GM15510 (cell line): ENCODE measurements around the gene HCN1.

Source experiments
- POLR2A ChIP-seq: IDR thresholded peaks from 3 replicates; pipeline ENCODE4 v1.6.1; 2011; ENCODE audit warnings: borderline replicate concordance; ENCODE audit not compliant: insufficient read length; ENCODE audit errors: extremely low read depth

HCN1 gene

DNA sequence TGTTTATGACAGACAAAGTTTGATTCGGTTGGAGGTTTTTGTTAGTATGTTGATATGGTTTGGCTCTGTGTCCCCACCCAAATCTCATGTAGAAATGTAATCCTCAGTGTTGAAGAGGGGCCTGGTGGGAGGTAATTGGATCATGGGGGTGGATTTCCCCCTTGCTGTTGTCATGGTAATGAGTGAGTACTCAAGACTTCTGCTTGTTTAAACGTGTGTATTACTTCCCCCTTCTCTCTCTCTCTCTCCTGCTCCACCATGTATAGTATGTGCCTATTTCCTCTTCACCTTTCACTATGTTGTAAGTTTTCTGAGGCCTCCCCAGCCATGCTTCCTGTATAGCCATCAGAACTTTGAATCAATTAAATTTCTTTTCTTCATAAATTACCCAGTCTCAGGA is 415.1 kb downstream of the HCN1 start:
- no peak for TF ChIP-seq POLR2A

DNA sequence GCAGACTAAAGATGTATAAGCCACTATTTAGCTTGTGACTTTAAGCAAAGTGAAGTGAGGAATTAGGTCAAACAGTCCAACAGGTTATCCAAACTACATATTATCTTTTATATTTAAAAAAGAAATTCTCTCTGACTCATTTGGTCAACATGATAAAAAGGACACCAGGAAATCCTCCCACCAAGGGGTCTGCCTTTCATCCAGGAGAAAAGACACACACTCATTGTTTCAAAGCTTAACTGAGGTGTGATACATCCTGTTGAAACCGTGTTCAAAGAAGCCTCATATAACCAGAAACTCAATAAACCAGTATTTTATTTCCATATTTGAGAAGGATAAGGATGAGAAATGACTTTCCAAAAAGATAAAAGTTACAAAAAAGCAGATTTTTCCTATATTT is 417.1 kb downstream of the HCN1 start:
- no peak for TF ChIP-seq POLR2A

DNA sequence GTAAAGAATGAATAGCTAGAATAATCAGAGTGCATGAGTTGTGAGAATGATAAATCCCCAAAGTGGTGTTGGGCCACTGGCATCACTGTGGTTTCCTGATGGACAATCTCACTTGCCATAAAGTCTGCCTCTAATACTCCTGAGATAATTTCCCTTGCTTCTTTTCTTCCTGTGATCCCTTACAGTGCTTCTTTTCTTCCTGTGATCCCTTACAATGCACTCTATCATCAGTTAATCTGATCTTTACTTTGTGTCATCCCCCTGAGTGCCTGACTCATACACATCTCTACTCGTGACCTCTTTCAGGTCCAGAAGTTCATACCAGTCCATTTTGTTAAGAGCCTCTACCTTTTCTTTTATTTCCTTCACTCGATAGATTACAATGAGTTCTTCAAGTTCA is 418.3 kb downstream of the HCN1 start:
- TF ChIP-seq POLR2A, result no peak

DNA sequence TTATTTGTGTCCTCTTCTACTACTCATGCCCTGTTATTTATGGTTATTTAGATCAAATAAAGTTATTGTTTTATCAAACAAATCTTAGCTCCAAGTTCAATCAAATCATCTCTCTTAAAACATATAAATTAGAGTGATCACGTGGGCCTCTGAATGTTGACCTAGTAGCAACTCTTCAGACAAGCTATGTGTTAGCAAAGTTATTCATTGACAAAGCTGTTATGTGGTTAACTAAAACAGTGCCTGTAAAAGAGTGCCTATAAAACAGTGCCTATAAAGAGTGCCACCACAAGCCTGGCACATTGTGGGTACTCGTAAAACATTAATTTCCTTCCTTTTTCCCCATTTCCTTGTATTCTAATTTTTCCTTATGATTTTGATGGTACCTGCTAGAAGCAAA is 421.9 kb downstream of the HCN1 start:
- no peak for TF ChIP-seq POLR2A

DNA sequence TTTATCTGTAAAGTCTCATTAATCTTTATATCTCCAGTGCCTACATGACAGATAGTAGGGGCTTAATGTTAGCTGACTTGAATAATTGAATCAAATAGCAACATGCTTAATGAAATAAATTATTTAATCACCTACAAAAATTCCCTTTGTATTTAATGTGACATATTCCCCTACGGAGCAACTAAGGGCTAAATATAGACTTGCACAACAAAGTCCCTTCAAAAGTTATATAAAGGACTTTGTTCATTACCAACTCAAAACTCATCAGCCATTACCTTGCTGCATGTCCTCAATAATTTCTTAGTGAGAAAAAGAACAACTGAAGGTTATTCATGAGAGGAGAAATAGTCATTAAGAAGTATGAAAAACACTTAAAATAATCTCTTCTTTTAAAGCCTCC is 424.6 kb downstream of the HCN1 start:
- no peak for TF ChIP-seq POLR2A

DNA sequence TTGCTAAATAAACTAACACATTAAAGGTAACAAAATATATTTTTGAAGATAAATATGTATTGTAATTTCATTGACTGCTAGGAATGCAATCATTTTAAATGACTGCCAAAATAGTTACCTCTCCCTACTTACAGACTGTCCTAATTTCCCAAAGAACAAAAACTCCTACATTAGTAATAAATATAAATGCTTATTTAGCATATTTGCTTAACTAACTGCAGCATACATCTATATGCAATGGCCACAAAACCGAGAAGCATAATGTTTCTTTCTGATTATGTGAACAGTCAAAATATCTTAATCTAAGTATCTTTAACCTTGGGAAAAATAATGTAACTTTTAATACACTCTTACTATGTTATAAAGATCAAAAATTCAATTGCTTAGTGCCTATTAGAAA is 431.7 kb downstream of the HCN1 start:
- TF ChIP-seq POLR2A, result no peak

DNA sequence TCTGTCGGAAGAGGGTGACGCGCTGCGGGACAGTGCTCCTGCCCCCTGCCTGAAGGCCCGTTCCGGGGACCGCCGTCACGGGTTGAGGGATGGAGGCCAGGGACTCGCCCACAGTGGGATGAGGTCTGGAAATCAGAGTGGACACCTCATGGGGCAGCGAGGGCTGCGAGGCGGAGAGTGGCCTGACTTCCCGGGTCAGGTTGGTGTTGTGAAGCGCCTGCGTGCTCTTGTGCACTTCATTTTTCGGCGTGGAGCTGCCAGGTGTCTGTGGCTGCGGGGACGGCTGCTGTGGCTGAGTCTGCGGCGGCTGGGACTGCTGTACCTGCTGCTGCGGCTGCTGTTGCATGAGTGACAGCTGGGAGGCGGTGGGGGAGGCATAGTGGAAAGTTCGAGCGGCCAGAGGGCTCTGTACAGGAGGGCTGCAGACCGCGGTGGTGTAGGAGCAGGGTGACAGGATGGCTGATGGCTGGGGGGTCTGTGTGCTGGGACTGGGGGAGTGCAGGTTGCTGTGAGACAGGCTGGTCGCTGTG is 434.1 kb downstream of the HCN1 start:
- TF ChIP-seq POLR2A, result no peak

DNA sequence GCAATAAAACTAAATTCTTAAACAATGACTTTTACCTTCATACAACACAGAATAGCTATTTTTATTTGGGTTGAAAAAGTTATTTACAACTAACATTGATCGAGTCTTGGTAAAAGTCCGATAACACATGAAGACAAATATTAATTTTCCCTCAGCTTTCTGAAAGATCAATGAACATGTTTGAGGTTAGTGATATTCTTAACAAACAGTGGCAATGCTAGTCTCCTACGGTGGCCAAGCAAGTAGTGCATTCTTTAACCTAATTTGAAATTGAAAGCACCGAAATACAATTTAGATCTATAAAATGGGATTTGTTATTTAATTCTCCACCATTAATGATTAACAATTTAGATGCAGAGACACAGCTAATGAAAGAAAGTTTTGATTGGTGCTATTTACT is 435.1 kb downstream of the HCN1 start:
- no peak for TF ChIP-seq POLR2A

DNA sequence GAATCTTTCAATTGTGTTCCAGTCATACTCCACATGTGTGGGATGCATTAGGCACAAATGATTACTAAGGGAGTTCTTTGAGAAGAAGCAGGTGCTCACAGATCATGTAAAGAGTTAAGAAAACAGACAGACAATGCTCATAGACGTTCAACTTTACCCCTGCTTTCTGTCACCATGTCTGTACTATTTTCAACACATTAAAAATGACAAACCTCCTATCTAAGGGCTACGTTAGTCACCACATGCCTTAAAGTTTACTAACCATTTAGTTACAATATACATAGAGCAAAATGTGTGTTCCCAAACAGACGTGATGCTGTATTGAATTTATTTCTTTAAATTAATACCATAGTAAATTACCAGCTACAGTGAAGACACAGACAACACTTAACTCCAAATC is 435.9 kb downstream of the HCN1 start:
- TF ChIP-seq POLR2A, result no peak

DNA sequence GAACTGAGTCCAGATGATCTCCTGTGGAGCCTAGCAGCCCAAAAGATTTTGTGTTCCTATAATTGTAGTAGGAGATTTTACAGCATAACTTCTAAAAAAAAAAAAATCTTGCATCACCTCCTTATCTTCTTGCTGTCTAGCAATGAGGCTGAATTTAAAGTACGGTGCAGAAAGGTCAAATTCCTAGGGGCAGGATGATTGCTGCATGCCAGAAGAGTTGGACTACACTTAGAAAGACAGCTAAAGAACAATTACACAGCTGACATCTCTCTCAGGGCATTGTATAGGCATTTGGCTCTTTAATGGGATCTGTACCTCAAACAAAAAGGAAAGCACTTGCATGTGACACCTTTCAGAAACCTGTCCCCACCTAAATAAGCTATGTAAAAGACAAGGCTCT is 443.2 kb downstream of the HCN1 start:
- no peak for TF ChIP-seq POLR2A

DNA sequence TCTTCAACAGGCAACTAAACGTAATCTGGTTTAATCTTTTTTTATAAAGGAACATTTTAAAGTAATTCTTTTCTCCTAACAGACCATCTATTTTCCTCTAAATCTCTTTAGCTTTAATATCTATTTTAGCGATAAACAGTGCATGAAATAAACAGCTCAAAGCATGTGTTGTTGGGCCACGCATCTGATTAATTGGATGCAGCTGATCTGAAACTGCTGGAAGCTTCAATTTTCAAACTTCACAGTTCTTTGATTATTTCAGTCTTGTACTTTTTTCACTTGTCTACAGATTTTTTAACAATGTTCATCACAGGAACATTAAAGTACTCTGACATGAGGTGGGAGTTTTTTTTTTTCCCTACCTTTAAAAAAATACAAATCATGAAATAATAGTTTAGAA is 443.6 kb downstream of the HCN1 start:
- TF ChIP-seq POLR2A, result no peak

DNA sequence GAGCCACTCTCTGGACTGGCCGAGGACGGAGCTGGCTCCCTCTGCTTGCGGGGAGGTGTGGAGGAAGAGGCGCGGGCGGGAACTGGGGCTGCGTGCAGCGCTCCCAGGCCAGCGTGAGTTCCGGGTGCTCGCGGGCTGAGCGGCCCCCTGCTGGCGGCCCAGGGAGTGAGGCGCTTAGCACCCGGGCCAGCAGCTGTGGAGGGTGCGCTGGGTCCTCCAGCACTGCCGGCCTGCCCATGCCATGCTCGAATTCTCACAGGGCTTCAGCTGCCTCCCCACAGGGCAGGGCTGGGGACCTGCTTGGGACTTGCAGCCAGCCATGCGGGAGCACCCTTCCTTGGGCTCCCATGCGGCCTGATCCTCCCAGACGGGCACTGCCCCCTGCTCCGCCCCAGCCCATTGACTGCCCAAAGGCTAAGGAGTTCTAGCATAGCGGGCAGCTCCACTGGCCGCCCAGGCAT is 470.6 kb downstream of the HCN1 start:
- no peak for TF ChIP-seq POLR2A

DNA sequence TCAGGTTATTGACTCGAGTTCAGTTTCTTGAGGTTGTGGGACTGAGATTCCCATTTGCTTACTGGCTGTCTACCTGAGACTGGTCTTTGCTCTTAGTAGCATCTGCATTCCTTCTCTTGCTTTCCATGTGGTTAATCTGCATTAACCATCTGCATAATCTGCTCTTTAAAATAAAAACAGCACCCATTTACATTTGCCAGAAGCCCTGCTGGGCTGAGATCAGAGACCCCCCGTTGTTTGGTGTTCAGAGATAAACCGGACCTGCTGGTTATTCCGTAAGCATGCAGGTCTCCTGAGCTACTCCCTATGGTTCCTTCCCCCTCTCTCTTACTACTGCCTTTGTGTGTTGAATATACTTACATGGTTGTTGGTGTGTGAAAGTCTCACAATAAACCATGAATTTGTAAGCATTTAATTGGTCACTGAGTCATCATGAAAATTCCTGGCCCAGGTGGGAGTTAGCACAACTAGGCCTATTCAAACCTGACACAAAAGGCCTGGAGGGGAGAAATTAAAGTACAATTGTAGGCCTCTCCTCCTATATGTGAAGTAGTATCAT is 490.7 kb downstream of the HCN1 start:
- no peak for TF ChIP-seq POLR2A
